Measurements from ENCODE around the gene NUDT16L1.

- TF ChIP-seq, protein P1, sequence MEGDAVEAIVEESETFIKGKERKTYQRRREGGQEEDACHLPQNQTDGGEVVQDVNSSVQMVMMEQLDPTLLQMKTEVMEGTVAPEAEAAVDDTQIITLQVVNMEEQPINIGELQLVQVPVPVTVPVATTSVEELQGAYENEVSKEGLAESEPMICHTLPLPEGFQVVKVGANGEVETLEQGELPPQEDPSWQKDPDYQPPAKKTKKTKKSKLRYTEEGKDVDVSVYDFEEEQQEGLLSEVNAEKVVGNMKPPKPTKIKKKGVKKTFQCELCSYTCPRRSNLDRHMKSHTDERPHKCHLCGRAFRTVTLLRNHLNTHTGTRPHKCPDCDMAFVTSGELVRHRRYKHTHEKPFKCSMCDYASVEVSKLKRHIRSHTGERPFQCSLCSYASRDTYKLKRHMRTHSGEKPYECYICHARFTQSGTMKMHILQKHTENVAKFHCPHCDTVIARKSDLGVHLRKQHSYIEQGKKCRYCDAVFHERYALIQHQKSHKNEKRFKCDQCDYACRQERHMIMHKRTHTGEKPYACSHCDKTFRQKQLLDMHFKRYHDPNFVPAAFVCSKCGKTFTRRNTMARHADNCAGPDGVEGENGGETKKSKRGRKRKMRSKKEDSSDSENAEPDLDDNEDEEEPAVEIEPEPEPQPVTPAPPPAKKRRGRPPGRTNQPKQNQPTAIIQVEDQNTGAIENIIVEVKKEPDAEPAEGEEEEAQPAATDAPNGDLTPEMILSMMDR (IDR thresholded peaks at IDR 0.05; ENCODE audit: low read length), result no peak
- no peak for TF ChIP-seq EZH2 (IDR thresholded peaks at IDR 0.05; ENCODE audit: borderline replicate concordance, low read length)
These were observed 6.7 kb upstream of the NUDT16L1 start for GRCh38 chr16:4686497-4687210.
